Caco-2 (cell line): ENCODE measurements around the gene DIAPH2. TPM values are rescaled to one million over a fixed set of nuclear protein-coding genes. Genes with fewer than 3 reads are reported as not detected.

Source experiments
- BruUV-seq: library from RNA; stranded (reverse); fragments of 400-500 nt; replicated peaks from 2 replicates; lab custom pipeline; 2021; lab: Mats Ljungman, UMichigan
- CTCF ChIA-PET: fragments of 300-600 bp; sonication (Branson Sonifier 250); formaldehyde crosslinking; loops from one replicate; lab custom pipeline; 2022; ENCODE audit warnings: antibody characterized with exemption; lab: Charles Lee
- POLR2A ChIA-PET: fragments of 300-600 bp; sonication (Branson Sonifier 250); formaldehyde crosslinking; loops from one replicate; lab custom pipeline; 2022; ENCODE audit warnings: antibody characterized with exemption; lab: Charles Lee
- DNase-seq, 2 experiments: peaks; one replicate each; pipeline versions ENCODE4 v3.0.0 to v3.0.0-alpha.2; 2020 to 2022
- H3K27me3 ChIP-seq: replicated peaks from 2 replicates; pipeline ENCODE4 v1.6.0; 2011; ENCODE audit warnings: low read length; ENCODE audit not compliant: control insufficient read depth, insufficient read depth
- H3K36me3 ChIP-seq: 2 replicates; pipeline ENCODE4 v1.5.1; 2011; ENCODE audit warnings: low read length; ENCODE audit not compliant: control insufficient read depth, insufficient read depth
- H3K4me1 ChIP-seq: fragments of 250-450 bp; sonication (Bioruptor Pico); 2 replicates; pipeline ENCODE4 v1.5.1; 2020; ENCODE audit warnings: mild to moderate bottlenecking
- H3K4me3 ChIP-seq: 2 replicates; pipeline ENCODE4 v1.5.1; 2011; ENCODE audit warnings: low read depth, mild to moderate bottlenecking, control low read depth, low read length
- H3K9me3 ChIP-seq: fragments of 250-450 bp; sonication (Bioruptor Pico); 2 replicates; pipeline ENCODE4 v1.5.1; 2020; ENCODE audit warnings: mild to moderate bottlenecking, moderate library complexity
- H3K27ac Mint-ChIP-seq: one replicate; pipeline ENCODE4 v1.8.0; 2022; ENCODE audit warnings: mixed read lengths; ENCODE audit not compliant: unreplicated experiment
- H3K27me3 Mint-ChIP-seq: one replicate; pipeline ENCODE4 v1.8.0; 2022; ENCODE audit warnings: mixed read lengths; ENCODE audit not compliant: insufficient read depth, unreplicated experiment
- H3K36me3 Mint-ChIP-seq: one replicate; pipeline ENCODE4 v1.8.0; 2022; ENCODE audit warnings: mild to moderate bottlenecking, mixed read lengths; ENCODE audit not compliant: insufficient read depth, unreplicated experiment
- H3K4me1 Mint-ChIP-seq: one replicate; pipeline ENCODE4 v1.8.0; 2022; ENCODE audit warnings: low read depth, mixed read lengths; ENCODE audit not compliant: unreplicated experiment
- H3K4me3 Mint-ChIP-seq: one replicate; pipeline ENCODE4 v1.8.0; 2022; ENCODE audit warnings: mild to moderate bottlenecking, moderate library complexity, mixed read lengths; ENCODE audit not compliant: unreplicated experiment
- H3K9me3 Mint-ChIP-seq: one replicate; pipeline ENCODE4 v1.8.0; 2022; ENCODE audit warnings: mixed read lengths; ENCODE audit not compliant: unreplicated experiment
- CTCF ChIP-seq, 2 experiments: fragments of 200-600 bp in 1 of 2; IDR thresholded peaks; 1 replicate in 1 of 2; 2 replicates in 1 of 2; pipeline versions ENCODE4 v1.5.1 to v1.8.0; 2011 to 2022; ENCODE audit warnings: antibody characterized with exemption in 1 of 2, control low read depth in 1 of 2, inconsistent platforms in 1 of 2, low read depth in 1 of 2, low read length in 1 of 2, mild to moderate bottlenecking in 1 of 2, moderate library complexity in 1 of 2; ENCODE audit not compliant: insufficient read depth in 1 of 2, severe bottlenecking in 1 of 2, unreplicated experiment in 1 of 2
- intact Hi-C: fragments of 100-400 bp; cut with micrococcal nuclease; formaldehyde crosslinking; loops from one replicate; pipeline ENCODE4 v1.10.0; 2022; ENCODE audit not compliant: unreplicated experiment
- total RNA-seq: library from RNA; stranded (reverse); gene quantifications from 2 replicates; pipeline ENCODE4 v1.2.3, GENCODE V29; 2022

The DIAPH2 gene
- total RNA-seq, 1 experiment from 2014 or later: 16.1 TPM

- POLR2A ChIA-PET: no interaction called here
- Histone ChIP-seq H3K4me1 (no peaks in the 10 kb centered on the region), H3K4me3 (no peak overlapping the region), H3K36me3 (no peaks in the 10 kb centered on the region), H3K9me3 (no peaks in the 10 kb centered on the region), H3K27me3 (no peaks in the 10 kb centered on the region)
- no TSS peak for BruUV-seq
- H3K9me3 Mint-ChIP-seq: no peaks in the 10 kb centered on the region
- DNase-seq: no peak
- no peaks in the 10 kb centered on the region for H3K36me3 Mint-ChIP-seq
- no peak overlapping the region for H3K27ac Mint-ChIP-seq
- no peak overlapping the region for H3K4me3 Mint-ChIP-seq
- no peaks in the 10 kb centered on the region for H3K4me1 Mint-ChIP-seq
- CTCF ChIA-PET: no interaction called here
- TF ChIP-seq CTCF (IDR thresholded peaks at IDR 0.05; ENCODE audit: insufficient read depth in 1 of 2, low read depth in 1 of 2, low read length in 1 of 2, severe bottlenecking in 1 of 2, unreplicated experiment in 1 of 2): no peak
- intact Hi-C loops: no loop called here
- H3K27me3 Mint-ChIP-seq: peaks cover 7% of the 10 kb centered on the region
Observed at GRCh38 chrX:97633798-97634197, 949.2 kb downstream of the DIAPH2 start.

- no TSS peak for BruUV-seq
- Mint-ChIP-seq H3K9me3 (no peaks in the 10 kb centered on the region), H3K36me3 (no peaks in the 10 kb centered on the region), H3K27ac (no peak overlapping the region), H3K27me3 (peaks cover 2% of the 10 kb centered on the region), H3K4me1 (no peaks in the 10 kb centered on the region), H3K4me3 (no peak overlapping the region)
- no peaks in the 10 kb centered on the region for H3K27me3 ChIP-seq
- CTCF ChIA-PET: no interaction called here
- no peaks in the 10 kb centered on the region for H3K36me3 ChIP-seq
- no peak for TF ChIP-seq CTCF (IDR thresholded peaks at IDR 0.05; ENCODE audit: insufficient read depth in 1 of 2, low read depth in 1 of 2, low read length in 1 of 2, severe bottlenecking in 1 of 2, unreplicated experiment in 1 of 2)
- no peaks in the 10 kb centered on the region for H3K4me1 ChIP-seq
- POLR2A ChIA-PET: no interaction called here
- H3K4me3 ChIP-seq: no peak overlapping the region
- intact Hi-C loops: no loop called here
- no peak for DNase-seq
- H3K9me3 ChIP-seq: no peaks in the 10 kb centered on the region
Observed at GRCh38 chrX:97636473-97637140, 952.0 kb downstream of the DIAPH2 start.

DNA sequence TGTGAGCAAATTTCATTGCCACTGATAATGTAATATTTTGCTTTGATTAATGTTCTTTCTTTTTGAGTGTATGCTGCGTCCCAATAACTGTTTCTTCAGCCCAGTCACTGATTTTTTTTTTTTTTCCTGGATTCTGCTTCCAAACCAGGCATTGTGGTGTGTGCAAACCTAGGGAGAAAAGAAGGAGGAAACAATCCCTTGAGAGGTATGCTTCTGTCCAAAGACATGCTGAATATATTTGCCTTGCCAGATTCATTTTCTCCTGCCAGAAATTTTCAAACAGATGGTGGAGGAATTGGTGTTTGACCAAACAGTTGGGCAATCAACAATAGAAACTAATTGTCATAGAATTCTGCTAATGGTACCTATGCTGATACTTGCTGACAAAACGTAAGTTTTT lies 952.6 kb downstream of the DIAPH2 start:
- CTCF ChIA-PET: no interaction called here
- POLR2A ChIA-PET: no interaction called here
- no peaks in the 10 kb centered on the region for H3K9me3 ChIP-seq
- no peak overlapping the region for H3K4me3 Mint-ChIP-seq
- BruUV-seq: no TSS peak
- intact Hi-C loops: no loop called here
- H3K4me1 ChIP-seq: no peaks in the 10 kb centered on the region
- no peak for DNase-seq
- H3K27me3 ChIP-seq: no peaks in the 10 kb centered on the region
- H3K27me3 Mint-ChIP-seq: peaks cover 2% of the 10 kb centered on the region
- H3K4me3 ChIP-seq: no peak overlapping the region
- H3K36me3 Mint-ChIP-seq: no peaks in the 10 kb centered on the region
- H3K9me3 Mint-ChIP-seq: no peaks in the 10 kb centered on the region
- no peaks in the 10 kb centered on the region for H3K4me1 Mint-ChIP-seq
- TF ChIP-seq CTCF (IDR thresholded peaks at IDR 0.05; ENCODE audit: insufficient read depth in 1 of 2, low read depth in 1 of 2, low read length in 1 of 2, severe bottlenecking in 1 of 2, unreplicated experiment in 1 of 2): no peak
- no peak overlapping the region for H3K27ac Mint-ChIP-seq
- H3K36me3 ChIP-seq: no peaks in the 10 kb centered on the region
